Kidney (tissue), 14 donors: ENCODE data around the gene ALMS1. TPM values are rescaled to one million over a fixed set of nuclear protein-coding genes. Genes with fewer than 3 reads are reported as not detected.

Experiments
- DNase-seq, 5 donors: peaks; one replicate each; pipeline ENCODE4 v3.0.0-alpha.2; 2013 to 2020
- FAIRE-seq: peaks from 2 replicates; lab custom pipeline; 2012; peaks lifted over from hg19 to GRCh38; lab: Jason Lieb, UNC
- H3K27ac ChIP-seq, 2 donors: one replicate each; pipeline ENCODE4 v1.7.0; 2013; ENCODE audit warnings: low read depth in 2 of 2, low read length in 2 of 2, inconsistent platforms in 1 of 2
- H3K27me3 ChIP-seq: one replicate; pipeline ENCODE4 v1.7.1; 2013; ENCODE audit warnings: low read length, inconsistent platforms; ENCODE audit not compliant: control insufficient read depth, insufficient read depth
- H3K36me3 ChIP-seq, 3 donors: one replicate each; pipeline versions ENCODE4 v1.7.0 to v1.7.1; 2013; ENCODE audit warnings: low read length in 3 of 3, control low read depth in 1 of 3, inconsistent platforms in 1 of 3; ENCODE audit not compliant: insufficient read depth in 3 of 3, control insufficient read depth in 2 of 3
- H3K4me1 ChIP-seq, 3 donors: one replicate each; pipeline versions ENCODE4 v1.7.0 to v1.7.1; 2013; ENCODE audit warnings: low read length in 3 of 3, inconsistent platforms in 1 of 3, low read depth in 1 of 3; ENCODE audit not compliant: control insufficient read depth in 2 of 3, insufficient read depth in 2 of 3
- H3K4me3 ChIP-seq, 3 donors: one replicate each; pipeline versions ENCODE4 v1.7.0 to v1.8.1; 2013; ENCODE audit warnings: low read length in 3 of 3, control low read depth in 1 of 3, inconsistent platforms in 1 of 3
- H3K9ac ChIP-seq, 3 donors: one replicate each; pipeline versions ENCODE4 v1.7.0 to v1.7.1; 2013; ENCODE audit warnings: low read length in 3 of 3, control low read depth in 1 of 3, inconsistent platforms in 1 of 3
- H3K9me3 ChIP-seq, 3 donors: one replicate each; pipeline versions ENCODE4 v1.7.0 to v1.7.1; 2013; ENCODE audit warnings: low read length in 3 of 3, control low read depth in 1 of 3, inconsistent platforms in 1 of 3; ENCODE audit not compliant: control insufficient read depth in 2 of 3, insufficient read depth in 1 of 3
- intact Hi-C: fragments of 100-400 bp; cut with DNase I; formaldehyde crosslinking; loops from one replicate; pipeline ENCODE4 v1.11.1; 2022
- polyA plus RNA-seq: library from polyadenylated mRNA; stranded (reverse); fragments of 350-450 nt; fragmentation: Illumina TruSeq; extraction: RNeasy Lipid Tissue Mini Kit (QIAGEN cat#74804); gene quantifications from one replicate; pipeline ENCODE4 v1.2.3, GENCODE V29; 2014; ENCODE audit warnings: low read depth, low replicate concordance; ENCODE audit not compliant: insufficient read depth
- total RNA-seq: library from RNA; stranded (reverse); fragmentation: NEBNext Ultra II Directional; extraction: Animal tissue kit (Norgen Biotek cat#: 25700); gene quantifications from one replicate; pipeline ENCODE4 v1.2.1, GENCODE V29; 2021
- TF ChIP-seq, protein P1 (sequence below): IDR thresholded peaks from 3 replicates; pipeline ENCODE4 v1.5.1; 2012; ENCODE audit warnings: mild to moderate bottlenecking, moderate library complexity, borderline replicate concordance; ENCODE audit not compliant: insufficient read depth; ENCODE audit errors: extremely low read depth
- donor health status: control.
- donor health status: control.
- donor health status: control.
- donor health status: control.
- donor health status: control.
- donor health status: DM: yes; HTN: yes; CAD: no.
- donor health status: Normal renal cell carcinoma (clear cell type).

ALMS1 gene
- total and polyA plus RNA-seq, 2 donors from 2014 or later = 9.2 to 26.2 TPM

- Histone ChIP-seq H3K9me3 (peaks cover 0 to 5% (median 3%) of the 10 kb centered on the region in 3 donors), H3K36me3 (no peaks in the 10 kb centered on the region), H3K9ac (no peak overlapping the region), H3K27ac (no peak overlapping the region), H3K4me3 (no peak overlapping the region), H3K27me3 (no peaks in the 10 kb centered on the region), H3K4me1 (no peaks in the 10 kb centered on the region)
- DNase-seq (no peak), FAIRE-seq (no peak)
- intact Hi-C loops = no loop called here
- TF ChIP-seq, protein P1, sequence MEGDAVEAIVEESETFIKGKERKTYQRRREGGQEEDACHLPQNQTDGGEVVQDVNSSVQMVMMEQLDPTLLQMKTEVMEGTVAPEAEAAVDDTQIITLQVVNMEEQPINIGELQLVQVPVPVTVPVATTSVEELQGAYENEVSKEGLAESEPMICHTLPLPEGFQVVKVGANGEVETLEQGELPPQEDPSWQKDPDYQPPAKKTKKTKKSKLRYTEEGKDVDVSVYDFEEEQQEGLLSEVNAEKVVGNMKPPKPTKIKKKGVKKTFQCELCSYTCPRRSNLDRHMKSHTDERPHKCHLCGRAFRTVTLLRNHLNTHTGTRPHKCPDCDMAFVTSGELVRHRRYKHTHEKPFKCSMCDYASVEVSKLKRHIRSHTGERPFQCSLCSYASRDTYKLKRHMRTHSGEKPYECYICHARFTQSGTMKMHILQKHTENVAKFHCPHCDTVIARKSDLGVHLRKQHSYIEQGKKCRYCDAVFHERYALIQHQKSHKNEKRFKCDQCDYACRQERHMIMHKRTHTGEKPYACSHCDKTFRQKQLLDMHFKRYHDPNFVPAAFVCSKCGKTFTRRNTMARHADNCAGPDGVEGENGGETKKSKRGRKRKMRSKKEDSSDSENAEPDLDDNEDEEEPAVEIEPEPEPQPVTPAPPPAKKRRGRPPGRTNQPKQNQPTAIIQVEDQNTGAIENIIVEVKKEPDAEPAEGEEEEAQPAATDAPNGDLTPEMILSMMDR = no peak
Observed at GRCh38 chr2:73403237-73403636, 17.6 kb downstream of the ALMS1 start.

- Histone ChIP-seq H3K4me3 (no peak overlapping the region), H3K27ac (no peak overlapping the region), H3K27me3 (no peaks in the 10 kb centered on the region), H3K36me3 (no peaks in the 10 kb centered on the region), H3K9me3 (peaks cover 0 to 2% (median 0%) of the 10 kb centered on the region in 3 donors), H3K9ac (no peak overlapping the region), H3K4me1 (no peaks in the 10 kb centered on the region)
- FAIRE-seq (no peak), DNase-seq (no peak)
- intact Hi-C loops = no loop called here
- TF ChIP-seq, protein P1 = no peak
Observed at GRCh38 chr2:73404409-73404808, 18.8 kb downstream of the ALMS1 start.

- Histone ChIP-seq H3K4me3 (no peak overlapping the region), H3K9ac (no peak overlapping the region), H3K27ac (no peak overlapping the region), H3K9me3 (no peaks in the 10 kb centered on the region), H3K4me1 (no peaks in the 10 kb centered on the region), H3K27me3 (no peaks in the 10 kb centered on the region), H3K36me3 (no peaks in the 10 kb centered on the region)
- intact Hi-C loops = no loop called here
- TF ChIP-seq, protein P1 = no peak
- FAIRE-seq (no peak), DNase-seq (no peak)
Observed at GRCh38 chr2:73406996-73407395, 21.4 kb downstream of the ALMS1 start.

- DNase-seq (no peak), FAIRE-seq (no peak)
- no peak overlapping the region for H3K9ac ChIP-seq
- H3K36me3 ChIP-seq = no peaks in the 10 kb centered on the region
- no peak overlapping the region for H3K4me3 ChIP-seq
- no peaks in the 10 kb centered on the region for H3K27me3 ChIP-seq
- no peak overlapping the region for H3K27ac ChIP-seq
- intact Hi-C loops = no loop called here
- TF ChIP-seq, protein P1 = no peak
- H3K4me1 ChIP-seq = no peaks in the 10 kb centered on the region
- no peaks in the 10 kb centered on the region for H3K9me3 ChIP-seq
Observed at GRCh38 chr2:73408198-73408597, 22.6 kb downstream of the ALMS1 start.
